ENCODE results near the gene FBXL17.

DNA sequence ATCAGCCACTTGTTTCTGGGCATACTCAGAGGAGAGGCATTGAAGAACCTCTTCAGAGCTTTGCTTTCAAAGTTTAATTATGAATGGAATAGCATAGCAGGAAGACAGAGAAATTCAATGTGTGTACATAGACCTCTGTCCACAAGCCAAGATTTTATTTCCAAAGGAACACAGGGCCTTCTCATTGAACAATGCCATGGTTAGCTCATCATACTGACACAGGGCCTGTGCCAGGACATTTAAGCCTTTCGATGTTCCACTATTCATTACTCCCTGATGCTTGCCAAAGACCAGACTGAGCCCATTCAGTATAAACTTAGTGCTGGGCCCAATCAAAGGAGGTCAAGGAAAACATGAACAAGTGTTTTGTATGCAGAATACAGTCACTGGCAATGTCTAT lies 280.8 kb downstream of the FBXL17 start:
- TF ChIP-seq, protein P1, sequence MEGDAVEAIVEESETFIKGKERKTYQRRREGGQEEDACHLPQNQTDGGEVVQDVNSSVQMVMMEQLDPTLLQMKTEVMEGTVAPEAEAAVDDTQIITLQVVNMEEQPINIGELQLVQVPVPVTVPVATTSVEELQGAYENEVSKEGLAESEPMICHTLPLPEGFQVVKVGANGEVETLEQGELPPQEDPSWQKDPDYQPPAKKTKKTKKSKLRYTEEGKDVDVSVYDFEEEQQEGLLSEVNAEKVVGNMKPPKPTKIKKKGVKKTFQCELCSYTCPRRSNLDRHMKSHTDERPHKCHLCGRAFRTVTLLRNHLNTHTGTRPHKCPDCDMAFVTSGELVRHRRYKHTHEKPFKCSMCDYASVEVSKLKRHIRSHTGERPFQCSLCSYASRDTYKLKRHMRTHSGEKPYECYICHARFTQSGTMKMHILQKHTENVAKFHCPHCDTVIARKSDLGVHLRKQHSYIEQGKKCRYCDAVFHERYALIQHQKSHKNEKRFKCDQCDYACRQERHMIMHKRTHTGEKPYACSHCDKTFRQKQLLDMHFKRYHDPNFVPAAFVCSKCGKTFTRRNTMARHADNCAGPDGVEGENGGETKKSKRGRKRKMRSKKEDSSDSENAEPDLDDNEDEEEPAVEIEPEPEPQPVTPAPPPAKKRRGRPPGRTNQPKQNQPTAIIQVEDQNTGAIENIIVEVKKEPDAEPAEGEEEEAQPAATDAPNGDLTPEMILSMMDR (IDR thresholded peaks at IDR 0.05; ENCODE audit: insufficient read depth, low read depth, low read length) = no peak
- TF ChIP-seq EZH2 (IDR thresholded peaks at IDR 0.05; ENCODE audit: insufficient read depth, low read length) = no peak
